ELF-1 (cell line): ENCODE results near the gene ZNF581.

Experiments
- DNase-seq: peaks from one replicate; pipeline ENCODE4 v3.0.0-alpha.2; 2016; ENCODE audit warnings: low read depth, low spot score

ZNF581 gene

GRCh38 chr19:55679343-55680257 lies 36.2 kb downstream of the ZNF581 start:
- no peak for DNase-seq

DNA sequence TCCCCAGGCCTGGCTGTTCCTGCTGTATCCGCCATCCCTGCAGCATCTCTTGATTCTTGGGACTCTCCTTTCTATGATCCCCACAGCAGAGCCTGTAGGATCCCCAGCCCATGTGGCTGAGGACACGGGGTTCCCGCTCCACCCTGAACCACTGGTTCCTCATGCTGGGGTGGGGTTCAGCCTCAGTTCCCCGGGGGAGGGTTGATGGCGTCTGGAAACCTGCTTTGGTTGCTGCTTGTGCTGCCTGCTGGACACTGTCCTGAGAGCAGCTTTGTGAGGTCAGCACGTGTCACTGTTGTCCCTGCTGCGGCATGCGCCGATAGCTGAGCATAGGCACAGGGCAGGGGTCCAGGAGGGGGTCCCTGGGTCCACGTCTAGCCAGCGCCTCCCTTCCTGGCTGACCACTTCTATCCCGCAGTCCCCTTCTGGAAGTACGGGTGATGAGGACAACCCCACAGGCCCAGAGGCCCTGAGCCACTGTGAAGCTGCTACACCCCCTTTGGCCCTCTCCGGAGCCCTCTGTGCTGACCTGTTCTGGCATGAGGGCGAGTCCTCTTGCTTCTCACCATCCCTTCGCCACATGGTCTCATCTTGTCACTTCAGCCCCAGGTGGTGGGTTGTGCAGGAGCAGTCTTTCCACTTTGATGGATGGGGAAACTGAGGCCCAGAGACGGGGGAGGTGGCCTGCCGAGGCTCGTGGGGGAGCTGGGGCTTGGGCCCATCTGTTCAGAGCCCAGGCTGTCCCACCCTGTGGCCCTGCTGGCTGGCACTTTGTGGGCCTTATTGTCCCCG lies 37.1 kb downstream of the ZNF581 start:
- DNase-seq: no peak

- no peak for DNase-seq
Measured at GRCh38 chr19:55681131-55682092, 38.0 kb downstream of the ZNF581 start.

- peak; percentile 13 for DNase-seq
Measured at GRCh38 chr19:55683449-55684261, 40.2 kb downstream of the ZNF581 start.

DNA sequence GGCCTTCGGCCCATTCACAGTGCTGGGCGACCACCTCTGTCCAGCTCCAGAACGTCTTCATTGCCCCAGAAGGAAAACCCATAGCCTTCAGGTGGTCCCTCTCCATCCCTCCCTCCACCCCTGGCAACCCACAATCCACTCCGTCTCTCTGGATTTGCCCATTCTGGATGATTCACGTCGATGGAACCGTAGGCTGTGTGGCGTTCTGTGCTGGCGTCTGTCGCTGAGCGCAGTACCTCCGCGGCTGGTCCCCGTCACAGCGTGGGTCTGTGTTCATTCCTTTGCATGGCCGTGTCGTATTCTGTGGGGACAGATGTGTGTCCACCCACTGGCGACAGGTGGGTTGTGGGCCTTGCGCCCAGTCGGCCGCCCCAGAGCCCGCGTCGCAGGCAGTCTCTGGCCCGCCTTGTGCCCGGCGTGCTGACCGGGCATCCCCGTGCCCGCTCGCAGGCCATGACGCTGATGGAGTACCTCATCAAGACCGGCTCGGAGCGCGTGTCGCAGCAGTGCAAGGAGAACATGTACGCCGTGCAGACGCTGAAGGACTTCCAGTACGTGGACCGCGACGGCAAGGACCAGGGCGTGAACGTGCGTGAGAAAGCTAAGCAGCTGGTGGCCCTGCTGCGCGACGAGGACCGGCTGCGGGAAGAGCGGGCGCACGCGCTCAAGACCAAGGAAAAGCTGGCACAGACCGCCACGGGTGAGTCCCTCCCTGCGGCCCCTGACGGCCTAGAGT lies 41.7 kb downstream of the ZNF581 start:
- DNase-seq: no peak

DNA sequence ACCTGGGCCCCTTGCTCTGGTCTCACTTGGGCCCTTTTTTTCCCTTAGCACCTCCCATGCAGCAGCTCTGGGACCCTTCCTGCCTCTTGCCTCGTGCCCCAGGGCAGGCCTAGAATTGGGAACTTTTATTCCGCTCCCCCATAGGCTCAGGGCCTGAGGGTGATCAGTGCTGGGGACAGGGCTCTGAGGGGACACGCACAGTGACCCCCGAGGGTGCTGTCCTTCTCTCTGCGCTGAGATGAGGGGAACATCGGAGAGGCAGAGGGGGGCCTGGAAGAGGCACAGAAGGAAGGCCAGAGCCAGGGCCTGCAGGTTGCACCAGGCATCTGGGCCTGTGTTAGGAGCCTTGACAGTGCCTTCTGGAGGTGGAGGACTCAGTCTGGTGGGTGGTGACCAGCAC lies 42.3 kb downstream of the ZNF581 start:
- DNase-seq: no peak

- no peak for DNase-seq
Measured at GRCh38 chr19:55686311-55687050, 43.0 kb downstream of the ZNF581 start.

DNA sequence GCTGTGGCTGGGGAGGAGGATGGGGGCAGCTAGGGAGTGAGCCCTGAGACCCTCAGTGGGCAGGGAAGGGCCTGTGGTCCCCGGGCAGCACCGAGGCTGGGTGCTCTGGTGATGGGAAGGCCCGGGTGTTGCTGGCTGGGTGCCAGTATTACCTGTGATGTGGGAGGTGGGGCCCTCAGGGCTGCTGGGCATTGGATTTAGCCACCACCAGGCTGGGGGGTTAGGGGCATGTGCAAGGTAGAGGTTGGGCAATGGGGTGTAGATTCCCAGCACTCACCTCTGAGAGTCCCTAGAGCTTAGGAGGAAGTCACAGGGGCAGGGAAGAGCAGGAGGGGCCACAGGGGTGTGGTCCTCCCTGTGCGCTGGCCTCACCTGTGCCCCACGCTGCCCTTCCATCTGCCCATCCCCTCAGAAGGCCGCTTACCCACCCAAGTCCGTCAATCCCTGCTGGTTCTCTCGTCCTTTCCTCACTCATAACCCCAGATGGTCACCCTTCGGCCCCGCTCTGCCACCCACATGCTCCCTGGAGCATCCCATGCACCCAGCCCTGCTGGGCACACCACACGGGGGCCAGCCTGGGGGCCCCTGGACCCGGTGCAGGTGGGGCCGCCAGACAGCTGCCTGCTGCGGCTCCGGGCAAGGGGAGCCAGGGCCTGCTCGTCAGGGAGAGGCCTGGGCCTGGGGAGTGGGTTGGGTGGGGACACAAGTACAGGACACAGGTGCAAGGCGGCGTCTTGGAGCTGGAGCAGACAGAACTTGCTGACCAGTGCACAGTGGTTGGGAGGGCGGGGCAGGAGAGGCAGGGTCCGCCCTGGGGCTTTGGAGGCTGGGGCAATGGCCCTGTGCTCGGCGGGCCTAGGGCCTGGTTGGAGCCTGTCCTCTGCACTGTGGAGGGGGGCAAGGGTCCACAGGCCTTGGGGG lies 44.1 kb downstream of the ZNF581 start:
- DNase-seq: no peak

DNA sequence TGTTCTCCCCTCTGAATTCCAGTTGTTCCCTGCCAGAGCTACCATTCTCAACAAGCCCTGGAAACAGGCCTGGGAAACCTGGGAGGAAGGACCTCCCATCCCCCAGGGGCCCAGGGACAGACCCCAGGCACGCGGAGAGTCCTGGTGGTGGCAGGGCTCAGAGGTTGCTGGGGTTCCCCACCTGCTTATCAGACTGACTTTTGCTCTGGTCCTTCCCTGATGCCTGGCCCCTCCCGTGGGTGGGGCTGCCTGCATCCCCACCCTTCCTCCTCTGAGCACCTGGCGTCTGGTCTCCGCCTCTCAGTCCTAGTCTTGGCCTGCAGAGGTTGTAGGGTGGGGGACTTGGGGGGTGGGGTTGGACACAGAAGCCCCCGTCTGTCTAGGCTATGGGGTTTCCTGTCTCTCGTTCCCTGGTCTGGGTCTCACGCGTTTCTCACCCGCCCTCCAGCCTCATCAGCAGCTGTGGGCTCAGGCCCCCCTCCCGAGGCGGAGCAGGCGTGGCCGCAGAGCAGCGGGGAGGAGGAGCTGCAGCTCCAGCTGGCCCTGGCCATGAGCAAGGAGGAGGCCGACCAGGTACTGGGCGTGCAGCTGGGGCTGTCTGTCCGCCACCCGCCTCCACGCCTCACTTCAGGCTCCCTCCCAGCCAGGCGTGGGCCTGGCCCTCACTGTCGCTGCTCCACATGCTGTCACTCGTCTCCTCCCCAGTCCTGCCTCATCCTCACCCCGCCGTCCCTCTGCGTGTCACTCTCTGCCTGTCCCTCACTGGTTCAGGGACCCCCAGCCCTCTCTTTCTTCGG lies 45.2 kb downstream of the ZNF581 start:
- peak; percentile 31 for DNase-seq

- no peak for DNase-seq
Measured at GRCh38 chr19:55689411-55690108, 46.1 kb downstream of the ZNF581 start.

- DNase-seq: no peak
Measured at GRCh38 chr19:55690109-55690768, 46.8 kb downstream of the ZNF581 start.

DNA sequence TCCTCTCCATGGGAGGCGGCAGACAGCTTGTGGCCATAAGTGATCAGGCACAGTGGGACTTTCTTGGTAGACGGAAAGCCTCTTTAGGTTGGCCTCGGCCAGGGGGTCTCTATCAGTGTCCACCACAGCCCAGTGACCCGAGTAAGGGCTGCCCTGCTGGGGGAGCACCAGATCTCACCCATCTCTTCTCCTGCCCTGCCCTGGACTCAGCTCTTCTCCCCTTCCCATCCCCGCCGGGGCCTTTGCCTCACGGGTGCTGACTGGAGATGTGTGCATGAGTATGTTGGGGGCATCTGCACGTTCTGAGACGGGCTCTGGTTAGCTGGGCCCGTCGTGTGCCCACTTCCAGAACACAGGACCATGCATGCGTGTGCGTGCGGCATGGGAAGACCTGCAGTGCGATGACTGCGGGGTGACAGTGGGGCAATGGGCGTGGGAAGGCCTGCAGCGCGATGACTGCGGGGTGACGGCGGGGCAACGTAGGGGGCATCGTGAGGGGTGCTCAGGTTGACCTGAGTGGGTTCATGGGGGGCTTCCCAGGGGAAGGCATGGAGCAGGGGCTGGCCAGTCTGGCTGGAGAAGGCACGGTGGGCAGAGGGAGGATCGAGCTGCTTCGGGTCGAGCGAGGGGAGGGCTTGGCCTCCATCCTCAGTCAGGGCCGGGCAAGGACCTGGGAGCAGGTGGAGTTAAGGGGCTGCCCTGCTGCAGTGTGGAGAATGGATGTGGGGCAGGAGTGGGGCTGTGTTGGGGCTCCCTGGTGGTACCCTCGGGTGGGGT lies 47.5 kb downstream of the ZNF581 start:
- no peak for DNase-seq

DNA sequence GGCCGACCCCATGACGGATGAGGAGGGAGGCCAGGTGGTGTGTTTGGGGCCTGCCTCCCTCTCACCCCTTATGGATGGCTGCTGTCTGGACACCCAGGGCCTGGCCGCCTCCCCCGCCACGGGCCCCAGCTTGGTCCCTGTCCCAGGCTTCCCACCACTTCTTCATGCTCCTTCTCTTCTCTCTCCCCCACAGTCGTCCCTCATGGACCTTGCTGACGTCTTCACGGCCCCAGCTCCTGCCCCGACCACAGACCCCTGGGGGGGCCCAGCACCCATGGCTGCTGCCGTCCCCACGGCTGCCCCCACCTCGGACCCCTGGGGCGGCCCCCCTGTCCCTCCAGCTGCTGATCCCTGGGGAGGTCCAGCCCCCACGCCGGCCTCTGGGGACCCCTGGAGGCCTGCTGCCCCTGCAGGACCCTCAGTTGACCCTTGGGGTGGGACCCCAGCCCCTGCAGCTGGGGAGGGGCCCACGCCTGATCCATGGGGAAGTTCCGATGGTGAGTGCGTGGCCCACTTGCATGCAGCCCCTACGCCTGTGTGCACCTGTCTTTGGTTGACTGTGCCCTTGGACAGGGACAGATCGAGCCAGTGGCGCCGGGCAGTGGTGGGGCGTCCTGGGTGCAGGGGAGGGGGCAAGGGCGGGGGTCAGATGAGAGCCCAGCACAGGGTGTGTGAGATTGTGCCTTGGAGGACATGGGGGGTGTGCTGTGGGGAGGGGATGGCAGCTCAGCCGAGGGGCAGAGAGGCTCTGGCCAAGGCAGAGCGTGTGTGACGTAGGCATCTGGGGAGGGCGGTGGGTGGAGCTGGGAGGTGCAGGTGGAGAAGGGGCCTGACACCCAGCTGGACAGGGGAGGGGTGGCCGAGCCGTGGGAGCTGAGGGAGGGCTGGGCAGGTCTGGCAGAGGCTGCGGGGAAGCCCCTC lies 48.4 kb downstream of the ZNF581 start:
- DNase-seq: no peak

- no peak for DNase-seq
Measured at GRCh38 chr19:55692681-55693081, 49.2 kb downstream of the ZNF581 start.
